Heart left ventricle (tissue), 16 donors: ENCODE measurements around the gene RGS2. TPM values are rescaled to one million over a fixed set of nuclear protein-coding genes. Genes with fewer than 3 reads are reported as not detected.

ENCODE experiments used
- ATAC-seq, 4 donors: fragments of 200-7000 bp; cut with Tn5 transposase; one replicate each; pipeline ENCODE4 v1.9.1; 2020 to 2022; ENCODE audit warnings: moderate library complexity in 4 of 4, mild to moderate bottlenecking in 3 of 4, moderate number of reproducible peaks in 1 of 4
- DNase-seq, 5 donors: peaks; one replicate each; pipeline ENCODE4 v3.0.0-alpha.2; 2020
- H3K27ac ChIP-seq, 12 donors: fragments of 200-600 bp; sonication (generic) in 4 of 12; one replicate each; pipeline versions ENCODE4 v1.5.0 to v1.8.0; 2016 to 2022; ENCODE audit warnings: mild to moderate bottlenecking in 2 of 12
- H3K27me3 ChIP-seq, 9 donors: fragments of 200-600 bp; sonication (generic) in 2 of 9; one replicate each; pipeline versions ENCODE4 v1.5.1 to v1.8.0; 2016 to 2022; ENCODE audit warnings: mild to moderate bottlenecking in 3 of 9
- H3K36me3 ChIP-seq, 9 donors: fragments of 200-600 bp; sonication (generic) in 2 of 9; one replicate each; pipeline versions ENCODE4 v1.5.0 to v1.8.0; 2018 to 2022; ENCODE audit warnings: mild to moderate bottlenecking in 2 of 9
- H3K4me1 ChIP-seq, 12 donors: fragments of 200-600 bp; sonication (generic) in 4 of 12; one replicate each; pipeline versions ENCODE4 v1.5.0 to v1.8.0; 2016 to 2022; ENCODE audit warnings: mild to moderate bottlenecking in 3 of 12
- H3K4me3 ChIP-seq, 12 donors: fragments of 200-600 bp; sonication (generic) in 4 of 12; one replicate each; pipeline versions ENCODE4 v1.5.0 to v1.8.0; 2017 to 2022; ENCODE audit warnings: mild to moderate bottlenecking in 9 of 12, moderate library complexity in 4 of 12
- H3K9me3 ChIP-seq, 12 donors: fragments of 200-600 bp; sonication (generic) in 4 of 12; one replicate each; pipeline versions ENCODE4 v1.5.0 to v1.8.0; 2016 to 2022; ENCODE audit warnings: mild to moderate bottlenecking in 1 of 12
- CTCF ChIP-seq, 12 donors: fragments of 200-600 bp; sonication (generic) in 4 of 12; IDR thresholded peaks; one replicate each; pipeline versions ENCODE4 v1.5.0 to v1.8.0; 2018 to 2022; ENCODE audit warnings: antibody characterized with exemption in 12 of 12, mild to moderate bottlenecking in 5 of 12
- POLR2A ChIP-seq, 2 donors: fragments of 450-650 bp; IDR thresholded peaks; one replicate each; pipeline ENCODE4 v1.6.1; 2017; ENCODE audit warnings: antibody characterized with exemption in 2 of 2, mild to moderate bottlenecking in 2 of 2, moderate library complexity in 2 of 2
- WGBS, 4 donors: extraction: QIAGEN DNeasy Blood & Tissue Kit in 2 of 4; methylation state at CpG; one replicate each; pipeline versions ENCODE4 v1.1.5 to v1.1.7; 2013 to 2018; 5-methylcytosine and 5-hydroxymethylcytosine counted together
- intact Hi-C, 10 donors: fragments of 100-400 bp; cut with DNase I; formaldehyde crosslinking; loops; one replicate each; pipeline versions ENCODE4 v1.11.1 to v1.14.2; 2022
- polyA plus RNA-seq, 2 donors: library from polyadenylated mRNA; stranded (reverse); fragments of 200-250 nt; gene quantifications; one replicate each; pipeline ENCODE4 v1.2.3, GENCODE V29; 2013
- total RNA-seq, 9 donors: library from RNA; depleted of rRNA in 2 of 9; stranded (reverse); fragments of >200 nt in 2 of 9; fragmentation: NEBNext Ultra II Directional in 3 of 9; extraction: Animal tissue kit (Norgen Biotek cat#: 25700) in 3 of 9; gene quantifications; one replicate each; pipeline versions ENCODE4 v1.1.0 to v1.2.4, GENCODE V29; 2016 to 2023
- donor health status: ischemic (EF 13 %, LVEDD 7.1; RV severe dilation, severe dysfunction).
- donor health status: healthy with polysubstance abuse.
- donor health status: DM: no; HTN: yes; CAD: no.
- donor health status: DM: no; HTN: no; CAD: no.
- donor health status: ischemic (EF 25% LVEDD 6.9; RV normal size, moderate dysfunction).
- donor health status: ischemic (EF 25% LVEDD 5.7; RV mildly dilated, moderate dysfunction).
- donor health status: healthy.
- donor health status: DM: yes; HTN: yes; CAD: no.
- donor health status: ischemic (EF 35%, LVEDD 5.7; RV mildly dilated, moderate dysfunction).
- donor health status: nonischemic (EF 11% LVEDD 7.7; RV severe dilation, severe dysfunction).
- donor health status: DM: yes; HTN: yes; CAD: no.
- donor health status: PGD.
- donor health status: ischemic (EF 29% LVEDD 5.4; RV normal size, mild dysfunction).
- donor health status: nonischemic (EF 23%, LVEDD 6.1; RV moderate dilation, normal function).

The RGS2 gene
- total and polyA plus RNA-seq, 11 donors = 7.6 to 32.6 (median 12.7) TPM

- no peaks in the 10 kb centered on the region for H3K9me3 ChIP-seq
- H3K27me3 ChIP-seq = no peaks in the 10 kb centered on the region
- TF ChIP-seq CTCF (IDR thresholded peaks at IDR 0.05) (no peak), POLR2A (IDR thresholded peaks at IDR 0.05) (no peak)
- H3K36me3 ChIP-seq = no peaks in the 10 kb centered on the region
- WGBS, 4 donors = 61 to 68% (median 66%) methylated on average over 4 of the region's 4 CpGs
- H3K4me1 ChIP-seq = peaks cover 0 to 10% (median 0%) of the 10 kb centered on the region in 12 donors
- H3K4me3 ChIP-seq = no peak overlapping the region
- peak in 2 of 4 donors; percentile 36 to 37 for ATAC-seq
- intact Hi-C loops = no loop called here
- DNase-seq = no peak
- no peak overlapping the region for H3K27ac ChIP-seq
Measured at GRCh38 chr1:192861860-192862259, 53.0 kb downstream of the RGS2 start.

Other genes with a start within 250 kb of the RGS2 start
- 10 to 100 TPM in 1 of 9 donors, 1 to 10 TPM in 3, under 1 TPM in 4, not detected in 1; 0.28 to 20.4 (median 0.98) TPM for gene RGS1, start 233.3 kb upstream of the RGS2 start, total RNA-seq
- gene RGS1, start 233.3 kb upstream of the RGS2 start, polyA plus RNA-seq = 1 to 10 TPM in 1 of 2 donors, under 1 TPM in 1; 0.91 to 6.3 TPM
- under 1 TPM in 3 of 9 donors, not detected in 6; 0.17 to 0.45 (median 0.19) TPM for gene RGS13, start 172.9 kb upstream of the RGS2 start, total RNA-seq
- not detected for gene RGS13, start 172.9 kb upstream of the RGS2 start, polyA plus RNA-seq